CD14-positive monocyte (primary cell): ENCODE results near the gene LHX3. TPM values are rescaled to one million over a fixed set of nuclear protein-coding genes. Genes with fewer than 3 reads are reported as not detected.
A peak's percentile ranks its signal among the peaks of the same experiment; 100 is the strongest.

ENCODE experiments used
- DNase-seq, 3 donors: peaks; one replicate each; pipeline ENCODE4 v3.0.0-alpha.2; 2011 to 2022
- H2AFZ ChIP-seq: 2 replicates; pipeline ENCODE4 v1.6.0; 2012; ENCODE audit warnings: mild to moderate bottlenecking, low read depth, low read length, inconsistent platforms; ENCODE audit not compliant: insufficient read depth, poor library complexity, severe bottlenecking
- H3K27ac ChIP-seq, 2 donors: 1 replicate in 1 of 2; 2 replicates in 1 of 2; pipeline ENCODE4 v1.5.1; 2012 to 2013; ENCODE audit warnings: low read length in 2 of 2, control low read depth in 1 of 2, inconsistent platforms in 1 of 2, low read depth in 1 of 2, mild to moderate bottlenecking in 1 of 2
- H3K27me3 ChIP-seq, 2 donors: one replicate each; pipeline versions ENCODE4 v1.6.0 to v1.6.1; 2011 to 2013; ENCODE audit warnings: low read length in 2 of 2; ENCODE audit not compliant: control insufficient read depth in 2 of 2, insufficient read depth in 2 of 2
- H3K36me3 ChIP-seq, 2 donors: replicated peaks in 1 of 2; 1 replicate in 1 of 2; 2 replicates in 1 of 2; pipeline versions ENCODE4 v1.5.1 to v1.6.1; 2012 to 2013; ENCODE audit warnings: low read length in 2 of 2, control low read depth in 1 of 2, inconsistent platforms in 1 of 2, mild to moderate bottlenecking in 1 of 2; ENCODE audit not compliant: insufficient read depth in 2 of 2, control insufficient read depth in 1 of 2
- H3K4me1 ChIP-seq, 2 donors: 1 replicate in 1 of 2; 2 replicates in 1 of 2; pipeline versions ENCODE4 v1.5.1 to v1.6.1; 2012 to 2013; ENCODE audit warnings: low read length in 2 of 2, control low read depth in 1 of 2, inconsistent platforms in 1 of 2, mild to moderate bottlenecking in 1 of 2, moderate library complexity in 1 of 2; ENCODE audit not compliant: insufficient read depth in 2 of 2, control insufficient read depth in 1 of 2
- H3K4me2 ChIP-seq: replicated peaks from 2 replicates; pipeline ENCODE3; 2012; ENCODE audit warnings: low read length, moderate library complexity, mild to moderate bottlenecking; ENCODE audit not compliant: poor library complexity, severe bottlenecking; ENCODE audit errors: extremely low read depth
- H3K4me3 ChIP-seq, 3 experiments: fragments of 200-600 bp in 1 of 3; sonication (generic) in 1 of 3; replicated peaks in 1 of 3; 1 replicate in 2 of 3; 2 replicates in 1 of 3; pipeline ENCODE4 v1.5.1; 2011 to 2013; ENCODE audit warnings: low read length in 3 of 3, mild to moderate bottlenecking in 3 of 3, control low read depth in 2 of 3, low read depth in 2 of 3, inconsistent platforms in 1 of 3, moderate library complexity in 1 of 3
- H3K79me2 ChIP-seq: 2 replicates; pipeline ENCODE4 v1.6.0; 2012; ENCODE audit warnings: mild to moderate bottlenecking, control low read depth, inconsistent platforms, low read length, moderate library complexity; ENCODE audit not compliant: insufficient read depth
- H3K9ac ChIP-seq: 2 replicates; pipeline ENCODE4 v1.6.0; 2017; ENCODE audit warnings: low read length, mild to moderate bottlenecking; ENCODE audit not compliant: insufficient read depth, poor library complexity, severe bottlenecking
- H3K9me3 ChIP-seq, 2 donors: replicated peaks in 1 of 2; 1 replicate in 1 of 2; 2 replicates in 1 of 2; pipeline versions ENCODE4 v1.5.1 to v1.6.1; 2012 to 2013; ENCODE audit warnings: low read length in 2 of 2, control low read depth in 1 of 2; ENCODE audit not compliant: control insufficient read depth in 1 of 2, insufficient read depth in 1 of 2
- H4K20me1 ChIP-seq: 2 replicates; pipeline ENCODE4 v1.6.0; 2012; ENCODE audit warnings: mild to moderate bottlenecking, low read length, control low read depth, moderate library complexity; ENCODE audit not compliant: insufficient read depth
- H3K27ac Mint-ChIP-seq, 7 donors: one replicate each; pipeline ENCODE4 v1.8.0; 2020; ENCODE audit warnings: mild to moderate bottlenecking in 7 of 7, mixed read lengths in 7 of 7, moderate library complexity in 6 of 7, inconsistent platforms in 2 of 7
- H3K27me3 Mint-ChIP-seq, 3 donors: one replicate each; pipeline ENCODE4 v1.8.0; 2021 to 2022; ENCODE audit warnings: low read depth in 3 of 3, mild to moderate bottlenecking in 3 of 3, mixed read lengths in 3 of 3, moderate library complexity in 3 of 3, inconsistent platforms in 1 of 3
- H3K36me3 Mint-ChIP-seq, 2 donors: one replicate each; pipeline ENCODE4 v1.8.0; 2020; ENCODE audit warnings: mixed read lengths in 2 of 2, inconsistent platforms in 1 of 2, mild to moderate bottlenecking in 1 of 2
- H3K4me1 Mint-ChIP-seq: one replicate; pipeline ENCODE4 v1.8.0; 2020; ENCODE audit warnings: mild to moderate bottlenecking, mixed read lengths
- H3K4me3 Mint-ChIP-seq, 2 donors: one replicate each; pipeline ENCODE4 v1.8.0; 2020; ENCODE audit warnings: mild to moderate bottlenecking in 2 of 2, mixed read lengths in 2 of 2, moderate library complexity in 1 of 2
- H3K9me3 Mint-ChIP-seq, 7 donors: one replicate each; pipeline ENCODE4 v1.8.0; 2020 to 2022; ENCODE audit warnings: mixed read lengths in 7 of 7, mild to moderate bottlenecking in 6 of 7, moderate library complexity in 6 of 7, inconsistent platforms in 2 of 7
- CTCF ChIP-seq: fragments of 200-600 bp; IDR thresholded peaks from one replicate; pipeline ENCODE4 v1.8.0; 2022; ENCODE audit warnings: antibody characterized with exemption, mild to moderate bottlenecking
- WGBS: methylation state at CpG from one replicate; pipeline ENCODE4 v1.1.5; 2013; ENCODE audit warnings: missing lambda C conversion rate; ENCODE audit not compliant: insufficient coverage; 5-methylcytosine and 5-hydroxymethylcytosine counted together
- intact Hi-C, 2 donors: fragments of 100-400 bp; cut with micrococcal nuclease; formaldehyde crosslinking; loops; one replicate each; pipeline versions ENCODE4 v1.15.0 to v1.15.1; 2023
- polyA plus RNA-seq, 3 donors: library from polyadenylated mRNA; depleted of rRNA in 1 of 3; unstranded in 2 of 3; stranded (reverse) in 1 of 3; fragments of 300-500 nt in 2 of 3; fragments of >200 nt in 1 of 3; fragmentation: Illumina TruSeq in 2 of 3; gene quantifications; 1 replicate in 2 of 3; 2 replicates in 1 of 3; pipeline ENCODE4 v1.2.3, GENCODE V29; 2012 to 2021

Gene LHX3
- polyA plus RNA-seq, 3 donors = not detected

DNA sequence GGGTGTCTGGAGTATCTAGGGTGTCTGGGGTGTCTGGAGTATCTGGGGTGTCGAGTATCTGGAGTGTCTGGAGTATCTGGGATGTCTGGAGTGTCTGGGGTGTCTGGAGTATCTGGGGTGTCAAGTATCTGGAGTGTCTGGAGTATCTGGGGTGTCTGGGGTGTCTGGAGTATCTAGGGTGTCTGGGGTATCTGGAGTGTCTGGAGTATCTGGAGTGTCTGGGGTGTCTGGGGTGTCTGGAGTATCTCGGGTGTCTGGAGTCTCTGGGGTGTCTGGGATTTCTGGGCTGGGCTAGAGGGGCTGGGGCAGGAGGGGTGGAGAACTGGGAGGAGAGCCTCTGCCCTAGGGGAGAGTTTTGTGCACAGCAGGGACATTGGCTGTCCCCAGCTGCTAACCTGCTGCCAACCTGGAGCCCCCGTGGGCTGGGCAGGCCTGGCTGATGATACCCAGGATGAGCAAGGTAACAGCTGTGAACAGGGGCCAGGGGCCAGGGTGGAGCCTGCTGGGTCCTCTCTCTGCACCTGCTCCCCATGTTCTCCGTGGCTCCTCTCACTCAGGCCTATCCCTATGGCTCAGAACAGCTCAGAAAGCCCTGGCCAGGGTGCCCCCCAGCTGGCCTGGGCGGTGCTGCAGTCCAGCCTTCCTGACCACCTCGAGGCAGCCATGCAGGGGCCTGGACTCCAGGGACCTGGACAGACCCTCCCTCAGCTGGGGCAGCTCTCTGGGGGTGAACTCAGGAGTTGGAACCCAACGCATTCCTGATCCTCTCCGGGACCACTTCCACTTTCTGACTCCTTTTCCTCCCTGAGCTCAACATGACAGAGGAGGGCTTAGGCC, 29.9 kb downstream of the LHX3 start:
- H3K4me3 Mint-ChIP-seq = no peak overlapping the region
- Histone ChIP-seq H3K4me2 (no peak overlapping the region), H4K20me1 (no peaks in the 10 kb centered on the region), H3K4me1 (no peaks in the 10 kb centered on the region), H3K36me3 (no peaks in the 10 kb centered on the region), H3K9ac (no peak overlapping the region), H3K4me3 (no peak overlapping the region), H3K27ac (no peak overlapping the region), H3K79me2 (no peaks in the 10 kb centered on the region), H3K27me3 (no peaks in the 10 kb centered on the region), H2AFZ (no peak overlapping the region), H3K9me3 (no peaks in the 10 kb centered on the region)
- no peak for TF ChIP-seq CTCF
- 79% methylated on average over 7 of the region's 8 CpGs for WGBS
- DNase-seq = no peak
- H3K4me1 Mint-ChIP-seq = no peaks in the 10 kb centered on the region
- intact Hi-C loops = loop anchor here in 1 of 2 donors (5.0 kb wide), 1 partner anchor 107 kb away; no protein-coding TSS in a partner anchor
- H3K36me3 Mint-ChIP-seq = no peaks in the 10 kb centered on the region
- H3K27me3 Mint-ChIP-seq = peaks cover 3 to 12% (median 10%) of the 10 kb centered on the region in 3 donors
- peak overlapping the region in 1 of 7 donors; percentile 30 for H3K27ac Mint-ChIP-seq
- H3K9me3 Mint-ChIP-seq = peaks cover 0 to 4% (median 0%) of the 10 kb centered on the region in 7 donors

GRCh38 chr9:136173648-136174290, 31.2 kb downstream of the LHX3 start:
- peaks cover 0 to 4% (median 0%) of the 10 kb centered on the region in 7 donors for H3K9me3 Mint-ChIP-seq
- H3K79me2 ChIP-seq = no peaks in the 10 kb centered on the region
- no peaks in the 10 kb centered on the region for H3K36me3 ChIP-seq
- no peak overlapping the region for H3K27ac Mint-ChIP-seq
- H3K4me1 ChIP-seq = no peaks in the 10 kb centered on the region
- no peak for DNase-seq
- no peak overlapping the region for H3K9ac ChIP-seq
- no peak overlapping the region for H2AFZ ChIP-seq
- WGBS = 97% methylated on average over 14 of the region's 14 CpGs
- intact Hi-C loops = loop anchor here in 1 of 2 donors (5.0 kb wide), 1 partner anchor 109 kb away; no protein-coding TSS in a partner anchor
- no peaks in the 10 kb centered on the region for H3K9me3 ChIP-seq
- H3K36me3 Mint-ChIP-seq = no peaks in the 10 kb centered on the region
- H3K27ac ChIP-seq = no peak overlapping the region
- H3K4me3 ChIP-seq = no peak overlapping the region
- no peak overlapping the region for H3K4me2 ChIP-seq
- H3K4me1 Mint-ChIP-seq = no peaks in the 10 kb centered on the region
- H4K20me1 ChIP-seq = no peaks in the 10 kb centered on the region
- no peaks in the 10 kb centered on the region for H3K27me3 ChIP-seq
- TF ChIP-seq CTCF = no peak
- H3K4me3 Mint-ChIP-seq = no peak overlapping the region
- H3K27me3 Mint-ChIP-seq = peaks cover 2 to 13% (median 12%) of the 10 kb centered on the region in 3 donors
